ENCODE measurements around the gene POLR2A.

POLR2A gene

DNA sequence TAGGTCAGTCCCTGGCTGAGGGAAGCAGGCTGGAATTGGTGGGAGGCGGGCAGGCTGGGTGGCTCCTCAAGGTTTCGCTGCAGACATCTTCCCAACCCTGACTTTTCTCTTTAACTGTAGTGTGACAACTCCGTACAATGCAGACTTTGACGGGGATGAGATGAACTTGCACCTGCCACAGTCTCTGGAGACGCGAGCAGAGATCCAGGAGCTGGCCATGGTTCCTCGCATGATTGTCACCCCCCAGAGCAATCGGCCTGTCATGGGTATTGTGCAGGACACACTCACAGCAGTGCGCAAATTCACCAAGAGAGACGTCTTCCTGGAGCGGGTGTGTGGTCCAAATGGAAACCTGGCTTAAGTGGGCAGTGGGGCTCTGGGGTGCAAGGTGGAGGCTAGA, 15.0 kb downstream of the POLR2A start:
- H3K4me3 ChIP-seq (ENCODE audit: low read depth, low read length), result no peak overlapping the region
- TF ChIP-seq ZNF707 (tag by site-specific recombination; IDR thresholded peaks at IDR 0.05) (no peak), ZBTB11 (tag by site-specific recombination; conservative IDR thresholded peaks at IDR 0.05; ENCODE audit: low read depth) (no peak), YY1 (tag by site-specific recombination; IDR thresholded peaks at IDR 0.05) (no peak), ZNF112 (tag by site-specific recombination; IDR thresholded peaks at IDR 0.05) (no peak), ZNF660 (tag by site-specific recombination; IDR thresholded peaks at IDR 0.05) (no peak), ZNF155 (tag by site-specific recombination; IDR thresholded peaks at IDR 0.05) (no peak), GLIS1 (tag by site-specific recombination; IDR thresholded peaks at IDR 0.05) (no peak), ZNF221 (tag by site-specific recombination; IDR thresholded peaks at IDR 0.05; ENCODE audit: borderline replicate concordance) (no peak), ZNF558 (tag by site-specific recombination; IDR thresholded peaks at IDR 0.05) (no peak), ZNF560 (tag by site-specific recombination; IDR thresholded peaks at IDR 0.05; ENCODE audit: borderline replicate concordance) (no peak), TCF7L2 (IDR thresholded peaks at IDR 0.05; ENCODE audit: borderline replicate concordance, low read depth, low read length) (no peak), GFI1B (tag by site-specific recombination; IDR thresholded peaks at IDR 0.05) (no peak)
- TF ChIP-seq, protein P1, sequence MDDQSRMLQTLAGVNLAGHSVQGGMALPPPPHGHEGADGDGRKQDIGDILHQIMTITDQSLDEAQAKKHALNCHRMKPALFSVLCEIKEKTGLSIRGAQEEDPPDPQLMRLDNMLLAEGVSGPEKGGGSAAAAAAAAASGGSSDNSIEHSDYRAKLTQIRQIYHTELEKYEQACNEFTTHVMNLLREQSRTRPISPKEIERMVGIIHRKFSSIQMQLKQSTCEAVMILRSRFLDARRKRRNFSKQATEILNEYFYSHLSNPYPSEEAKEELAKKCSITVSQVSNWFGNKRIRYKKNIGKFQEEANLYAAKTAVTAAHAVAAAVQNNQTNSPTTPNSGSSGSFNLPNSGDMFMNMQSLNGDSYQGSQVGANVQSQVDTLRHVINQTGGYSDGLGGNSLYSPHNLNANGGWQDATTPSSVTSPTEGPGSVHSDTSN (CRISPR knock-in tag; IDR thresholded peaks at IDR 0.05), result no peak
- TF ChIP-seq, protein P2, sequence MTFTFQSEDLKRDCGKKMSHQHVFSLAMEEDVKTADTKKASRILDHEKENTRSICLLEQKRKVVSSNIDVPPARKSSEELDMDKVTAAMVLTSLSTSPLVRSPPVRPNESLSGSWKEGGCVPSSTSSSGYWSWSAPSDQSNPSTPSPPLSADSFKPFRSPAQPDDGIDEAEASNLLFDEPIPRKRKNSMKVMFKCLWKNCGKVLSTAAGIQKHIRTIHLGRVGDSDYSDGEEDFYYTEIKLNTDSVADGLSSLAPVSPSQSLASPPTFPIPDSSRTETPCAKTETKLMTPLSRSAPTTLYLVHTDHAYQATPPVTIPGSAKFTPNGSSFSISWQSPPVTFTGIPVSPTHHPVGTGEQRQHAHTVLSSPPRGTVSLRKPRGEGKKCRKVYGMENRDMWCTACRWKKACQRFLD (tag by site-specific recombination; IDR thresholded peaks at IDR 0.05), result no peak
- no peak overlapping the region for H3K27ac ChIP-seq (ENCODE audit: extremely low read depth, low read depth, low read length)
- ChIA-PET CTCF (interaction anchor here (0.9 to 1.0 kb wide), 2 partner anchors 10 to 62 kb away, joined by 3 read pairs; no protein-coding TSS in a partner anchor), POLR2A (no interaction called here)
- no peaks in the 10 kb centered on the region for H3K9me3 ChIP-seq (ENCODE audit: control insufficient read depth, insufficient read depth, low read depth, low read length)
- H3K4me1 ChIP-seq (ENCODE audit: control insufficient read depth, insufficient read depth, low read length), result no peaks in the 10 kb centered on the region
- peaks cover 83 to 95% of the 10 kb centered on the region in 2 experiments for H3K36me3 ChIP-seq (ENCODE audit: control insufficient read depth in 2 of 2, insufficient read depth in 1 of 2, low read length in 2 of 2)

DNA sequence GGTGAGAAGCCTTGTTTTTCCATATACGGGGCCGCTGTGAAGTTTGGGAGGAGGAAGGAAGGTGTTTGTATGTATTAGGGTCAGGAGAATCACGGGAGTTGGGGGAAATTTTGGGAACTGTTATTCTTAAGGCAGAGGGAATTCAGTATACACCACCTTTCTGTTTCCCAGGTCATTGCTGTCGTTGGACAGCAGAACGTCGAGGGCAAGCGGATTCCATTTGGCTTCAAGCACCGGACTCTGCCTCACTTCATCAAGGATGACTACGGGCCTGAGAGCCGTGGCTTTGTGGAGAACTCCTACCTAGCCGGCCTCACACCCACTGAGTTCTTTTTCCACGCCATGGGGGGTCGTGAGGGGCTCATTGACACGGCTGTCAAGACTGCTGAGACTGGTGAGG, 17.6 kb downstream of the POLR2A start:
- CTCF ChIA-PET, result no interaction called here
- H3K27ac ChIP-seq (ENCODE audit: extremely low read depth, low read depth, low read length), result no peak overlapping the region
- no peaks in the 10 kb centered on the region for H3K4me1 ChIP-seq (ENCODE audit: control insufficient read depth, insufficient read depth, low read length)
- POLR2A ChIA-PET, result no interaction called here
- no peaks in the 10 kb centered on the region for H3K9me3 ChIP-seq (ENCODE audit: control insufficient read depth, insufficient read depth, low read depth, low read length)
- H3K4me3 ChIP-seq (ENCODE audit: low read depth, low read length), result no peak overlapping the region
- peaks cover 93 to 97% of the 10 kb centered on the region in 2 experiments for H3K36me3 ChIP-seq (ENCODE audit: control insufficient read depth in 2 of 2, insufficient read depth in 1 of 2, low read length in 2 of 2)
- TF ChIP-seq ZNF155 (tag by site-specific recombination; IDR thresholded peaks at IDR 0.05) (no peak), ZBTB11 (tag by site-specific recombination; conservative IDR thresholded peaks at IDR 0.05; ENCODE audit: low read depth) (no peak), ZNF521 (tag by site-specific recombination; IDR thresholded peaks at IDR 0.05) (no peak)
- TF ChIP-seq, protein P3, sequence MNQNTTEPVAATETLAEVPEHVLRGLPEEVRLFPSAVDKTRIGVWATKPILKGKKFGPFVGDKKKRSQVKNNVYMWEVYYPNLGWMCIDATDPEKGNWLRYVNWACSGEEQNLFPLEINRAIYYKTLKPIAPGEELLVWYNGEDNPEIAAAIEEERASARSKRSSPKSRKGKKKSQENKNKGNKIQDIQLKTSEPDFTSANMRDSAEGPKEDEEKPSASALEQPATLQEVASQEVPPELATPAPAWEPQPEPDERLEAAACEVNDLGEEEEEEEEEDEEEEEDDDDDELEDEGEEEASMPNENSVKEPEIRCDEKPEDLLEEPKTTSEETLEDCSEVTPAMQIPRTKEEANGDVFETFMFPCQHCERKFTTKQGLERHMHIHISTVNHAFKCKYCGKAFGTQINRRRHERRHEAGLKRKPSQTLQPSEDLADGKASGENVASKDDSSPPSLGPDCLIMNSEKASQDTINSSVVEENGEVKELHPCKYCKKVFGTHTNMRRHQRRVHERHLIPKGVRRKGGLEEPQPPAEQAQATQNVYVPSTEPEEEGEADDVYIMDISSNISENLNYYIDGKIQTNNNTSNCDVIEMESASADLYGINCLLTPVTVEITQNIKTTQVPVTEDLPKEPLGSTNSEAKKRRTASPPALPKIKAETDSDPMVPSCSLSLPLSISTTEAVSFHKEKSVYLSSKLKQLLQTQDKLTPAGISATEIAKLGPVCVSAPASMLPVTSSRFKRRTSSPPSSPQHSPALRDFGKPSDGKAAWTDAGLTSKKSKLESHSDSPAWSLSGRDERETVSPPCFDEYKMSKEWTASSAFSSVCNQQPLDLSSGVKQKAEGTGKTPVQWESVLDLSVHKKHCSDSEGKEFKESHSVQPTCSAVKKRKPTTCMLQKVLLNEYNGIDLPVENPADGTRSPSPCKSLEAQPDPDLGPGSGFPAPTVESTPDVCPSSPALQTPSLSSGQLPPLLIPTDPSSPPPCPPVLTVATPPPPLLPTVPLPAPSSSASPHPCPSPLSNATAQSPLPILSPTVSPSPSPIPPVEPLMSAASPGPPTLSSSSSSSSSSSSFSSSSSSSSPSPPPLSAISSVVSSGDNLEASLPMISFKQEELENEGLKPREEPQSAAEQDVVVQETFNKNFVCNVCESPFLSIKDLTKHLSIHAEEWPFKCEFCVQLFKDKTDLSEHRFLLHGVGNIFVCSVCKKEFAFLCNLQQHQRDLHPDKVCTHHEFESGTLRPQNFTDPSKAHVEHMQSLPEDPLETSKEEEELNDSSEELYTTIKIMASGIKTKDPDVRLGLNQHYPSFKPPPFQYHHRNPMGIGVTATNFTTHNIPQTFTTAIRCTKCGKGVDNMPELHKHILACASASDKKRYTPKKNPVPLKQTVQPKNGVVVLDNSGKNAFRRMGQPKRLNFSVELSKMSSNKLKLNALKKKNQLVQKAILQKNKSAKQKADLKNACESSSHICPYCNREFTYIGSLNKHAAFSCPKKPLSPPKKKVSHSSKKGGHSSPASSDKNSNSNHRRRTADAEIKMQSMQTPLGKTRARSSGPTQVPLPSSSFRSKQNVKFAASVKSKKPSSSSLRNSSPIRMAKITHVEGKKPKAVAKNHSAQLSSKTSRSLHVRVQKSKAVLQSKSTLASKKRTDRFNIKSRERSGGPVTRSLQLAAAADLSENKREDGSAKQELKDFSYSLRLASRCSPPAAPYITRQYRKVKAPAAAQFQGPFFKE (tag by site-specific recombination; IDR thresholded peaks at IDR 0.05; ENCODE audit: borderline replicate concordance), result no peak

All from HEK293 (cell line).